Measurements from ENCODE around the gene SLC25A48.

Gene SLC25A48

GRCh38 chr5:135930029-135930948 lies 95.8 kb downstream of the SLC25A48 start:
- H3K27me3 Mint-ChIP-seq (ENCODE audit: low read depth) = peaks cover 51% of the 10 kb centered on the region

GRCh38 chr5:135930949-135931295 lies 96.5 kb downstream of the SLC25A48 start:
- Mint-ChIP-seq H3K4me3 (no peak overlapping the region), H3K36me3 (ENCODE audit: low read depth) (no peaks in the 10 kb centered on the region), H3K9me3 (no peaks in the 10 kb centered on the region), H3K4me1 (ENCODE audit: low read depth) (no peaks in the 10 kb centered on the region), H3K27ac (no peak overlapping the region), H3K27me3 (ENCODE audit: low read depth) (peaks cover 53% of the 10 kb centered on the region)

More at GRCh38 chr5:135930029-135930948, 95.8 kb downstream of the SLC25A48 start:
- H3K27ac Mint-ChIP-seq = no peak overlapping the region
- H3K4me3 Mint-ChIP-seq = no peak overlapping the region
- no peaks in the 10 kb centered on the region for H3K9me3 Mint-ChIP-seq
- H3K4me1 Mint-ChIP-seq (ENCODE audit: low read depth) = no peaks in the 10 kb centered on the region
- H3K36me3 Mint-ChIP-seq (ENCODE audit: low read depth) = no peaks in the 10 kb centered on the region

- Mint-ChIP-seq H3K36me3 (ENCODE audit: low read depth) (no peaks in the 10 kb centered on the region), H3K4me3 (no peak overlapping the region), H3K4me1 (ENCODE audit: low read depth) (no peaks in the 10 kb centered on the region), H3K27me3 (ENCODE audit: low read depth) (peaks cover 45% of the 10 kb centered on the region), H3K9me3 (no peaks in the 10 kb centered on the region), H3K27ac (no peak overlapping the region)
Measured at GRCh38 chr5:135934939-135935338, 100.5 kb downstream of the SLC25A48 start.

GRCh38 chr5:135937245-135937911 lies 102.9 kb downstream of the SLC25A48 start:
- peaks cover 36% of the 10 kb centered on the region for H3K27me3 Mint-ChIP-seq (ENCODE audit: low read depth)
- no peaks in the 10 kb centered on the region for H3K36me3 Mint-ChIP-seq (ENCODE audit: low read depth)
- no peaks in the 10 kb centered on the region for H3K9me3 Mint-ChIP-seq
- H3K27ac Mint-ChIP-seq = no peak overlapping the region
- H3K4me3 Mint-ChIP-seq = no peak overlapping the region
- H3K4me1 Mint-ChIP-seq (ENCODE audit: low read depth) = no peaks in the 10 kb centered on the region

Data from T-helper 1 cell treated with Interleukin-12 subunit alpha and Interleukin-12 subunit beta and Interleukin-4 antibody, amounts not matched to agents 30 μg/mL and 1 μg/mL, for 36 hours (primary cell).